NCI-H2196 treated with DMSO at 0.1 percent for 48 hours (cell line): ENCODE data around the gene PRPSAP2.

ENCODE experiments used
- DNase-seq: peaks from one replicate; lab custom pipeline; 2025; ENCODE audit not compliant: unreplicated experiment; lab: John Stamatoyannopoulos, UW

PRPSAP2 gene

DNA sequence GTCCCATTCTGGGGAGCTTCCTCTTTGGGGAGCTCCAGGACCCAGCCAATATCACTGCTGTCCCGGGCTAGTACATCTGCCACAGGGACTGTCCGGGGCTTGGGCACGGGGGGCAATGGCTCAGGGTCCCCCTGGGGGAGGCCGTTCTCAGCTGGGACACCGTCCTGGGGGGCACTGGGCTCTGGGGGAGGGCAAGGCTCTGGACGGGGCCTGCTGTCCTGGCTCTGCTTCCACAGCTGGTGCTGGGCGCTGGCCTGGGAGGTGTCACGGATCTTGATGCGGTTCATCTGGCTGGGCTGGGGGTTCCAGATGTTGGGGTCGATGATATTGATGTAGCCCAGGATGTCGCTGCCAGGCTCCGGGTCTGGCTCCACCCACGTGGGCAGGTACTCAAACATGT is 120.1 kb downstream of the PRPSAP2 start:
- DNase-seq, result no peak

DNA sequence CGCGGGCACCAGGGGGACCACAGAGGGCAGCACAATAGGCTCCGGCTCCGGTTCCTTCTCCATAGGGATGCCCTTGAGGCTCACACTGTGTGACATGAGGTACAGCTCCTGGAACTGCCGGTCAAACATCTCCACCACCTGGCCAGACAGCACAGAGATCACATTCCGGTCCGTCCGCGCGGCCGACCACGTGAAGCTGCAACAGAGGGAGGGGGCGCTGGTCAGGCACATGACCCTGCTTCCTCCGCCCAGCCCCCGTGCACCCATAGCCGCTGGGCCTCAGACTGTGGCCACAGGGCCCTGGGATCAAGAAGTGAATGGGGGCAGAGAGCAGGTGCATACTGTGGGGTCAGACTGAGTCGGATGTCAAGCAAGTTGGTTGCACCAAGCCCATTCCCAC is 120.7 kb downstream of the PRPSAP2 start:
- no peak for DNase-seq
